HG03196 (cell line): ENCODE results near the gene PNPLA7.
"Not testable (repeated sequence)": the region's sequence is repeated elsewhere in the genome, so short reads cannot be mapped to it uniquely, and the experiment has no call there.

Source experiments
- ATAC-seq: cut with Tn5 transposase; IDR thresholded peaks from one replicate; pipeline ENCODE4 v1.9.1; 2021; ENCODE audit not compliant: unreplicated experiment

Gene PNPLA7

DNA sequence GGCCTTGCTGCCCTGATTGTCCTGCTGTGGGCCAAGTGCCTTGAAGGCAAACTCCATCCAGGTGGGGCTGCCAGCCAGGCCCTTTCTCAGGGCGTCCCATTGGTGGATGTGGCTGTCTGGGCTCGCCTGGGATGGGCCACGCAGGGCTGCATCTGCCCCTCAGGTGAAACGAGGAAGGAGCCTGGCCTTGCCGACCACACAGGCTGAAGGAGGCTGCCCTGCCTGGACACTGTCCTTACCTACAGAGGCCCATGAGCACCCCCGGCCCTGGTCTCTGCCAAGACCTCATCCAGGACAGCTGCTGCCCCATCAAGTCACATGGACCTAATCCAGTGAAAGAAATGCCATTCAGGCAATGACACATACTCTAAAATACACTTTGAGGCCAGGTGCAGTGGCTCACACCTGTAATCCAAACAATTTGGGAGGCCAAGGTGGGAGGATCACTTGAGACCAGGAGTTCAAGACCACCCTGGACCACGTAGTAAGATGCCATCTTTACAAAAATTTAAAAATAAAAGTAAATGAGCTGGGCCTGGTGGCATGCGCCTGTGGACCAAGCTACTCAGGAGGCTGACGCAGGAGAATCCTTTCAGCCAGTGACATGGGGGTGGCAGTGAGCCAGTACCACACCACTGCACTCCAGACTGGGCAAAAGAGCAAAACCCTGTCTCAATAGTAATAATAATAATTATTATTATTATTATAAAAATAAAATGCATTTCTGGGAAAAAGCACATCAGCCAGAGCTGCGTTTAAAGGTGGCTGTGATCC lies 33.9 kb downstream of the PNPLA7 start:
- ATAC-seq: no peak

DNA sequence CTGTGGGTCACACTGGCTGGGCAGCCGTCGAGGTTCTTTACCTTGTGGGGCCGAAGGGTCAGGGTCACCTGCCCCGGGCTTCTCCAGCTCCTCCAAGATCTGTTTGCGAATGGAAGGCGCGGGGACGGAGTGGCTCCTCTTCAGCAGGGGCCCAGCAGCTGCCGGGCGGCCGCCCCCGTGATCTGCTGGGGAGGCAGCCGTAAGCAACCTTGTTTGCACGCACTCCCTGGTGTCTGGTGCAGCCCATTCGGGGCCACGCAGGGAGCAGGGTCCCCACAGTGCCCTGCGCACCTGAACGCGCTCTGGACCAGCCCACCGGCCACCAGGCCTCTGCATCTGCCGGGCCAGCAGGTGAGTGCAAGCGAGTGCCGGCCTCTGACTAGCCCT lies 34.9 kb downstream of the PNPLA7 start:
- ATAC-seq: no peak

DNA sequence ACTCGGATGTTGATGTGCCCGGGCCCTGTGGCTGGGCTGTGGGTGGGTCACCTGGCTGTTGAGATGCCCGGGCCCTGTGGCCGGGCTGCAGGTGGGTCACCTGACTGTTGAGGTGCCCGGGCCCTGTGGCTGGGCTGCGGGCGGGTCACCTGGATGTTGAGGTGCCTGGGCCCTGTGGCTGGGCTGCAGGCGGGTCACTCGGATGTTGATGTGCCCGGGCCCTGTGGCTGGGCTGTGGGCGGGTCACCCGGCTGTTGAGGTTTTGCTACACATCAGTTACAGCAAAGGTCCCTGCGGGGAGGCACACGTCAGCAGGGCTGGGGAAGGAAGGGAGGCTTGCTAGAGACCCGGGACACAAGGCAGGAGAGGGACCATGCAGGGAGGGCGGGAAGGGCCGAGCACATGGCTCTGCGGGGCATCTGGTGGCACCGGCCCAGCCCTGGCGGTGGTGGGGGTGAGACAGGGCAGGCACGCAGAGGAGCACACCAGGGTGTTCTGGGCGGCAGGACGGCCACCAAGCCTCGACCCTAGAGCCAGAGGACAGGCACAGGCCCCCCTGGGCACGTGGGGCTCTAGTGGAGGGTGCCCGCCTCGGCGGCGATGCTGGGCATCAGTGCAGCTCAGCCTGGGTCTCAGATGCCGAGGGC lies 35.4 kb downstream of the PNPLA7 start:
- ATAC-seq: no peak

DNA sequence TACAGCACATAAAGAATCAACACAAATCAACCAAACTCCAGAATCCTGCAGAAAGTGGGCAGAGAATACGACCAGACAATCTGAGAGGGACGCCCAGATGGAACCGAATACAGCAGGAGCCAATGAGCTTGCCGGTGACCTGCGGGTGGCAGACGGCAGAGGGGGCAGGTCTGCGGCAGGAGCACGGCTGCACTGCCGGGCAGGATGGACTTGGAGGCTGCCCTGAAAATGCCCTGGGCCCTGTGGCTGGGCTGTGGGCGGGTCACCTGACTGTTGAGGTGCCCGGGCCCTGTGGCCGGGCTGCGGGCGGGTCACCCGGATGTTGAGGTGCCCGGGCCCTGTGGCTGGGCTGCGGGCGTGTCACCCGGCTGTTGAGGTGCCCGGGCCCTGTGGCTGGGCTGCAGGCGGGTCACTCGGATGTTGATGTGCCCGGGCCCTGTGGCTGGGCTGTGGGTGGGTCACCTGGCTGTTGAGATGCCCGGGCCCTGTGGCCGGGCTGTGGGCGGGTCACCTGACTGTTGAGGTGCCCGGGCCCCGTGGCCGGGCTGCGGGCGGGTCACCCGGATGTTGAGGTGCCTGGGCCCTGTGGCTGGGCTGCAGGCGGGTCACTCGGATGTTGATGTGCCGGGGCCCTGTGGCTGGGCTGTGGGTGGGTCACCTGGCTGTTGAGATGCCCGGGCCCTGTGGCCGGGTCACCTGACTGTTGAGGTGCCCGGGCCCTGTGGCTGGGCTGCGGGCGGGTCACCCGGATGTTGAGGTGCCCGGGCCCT lies 36.2 kb downstream of the PNPLA7 start:
- ATAC-seq: not testable (repeated sequence)

DNA sequence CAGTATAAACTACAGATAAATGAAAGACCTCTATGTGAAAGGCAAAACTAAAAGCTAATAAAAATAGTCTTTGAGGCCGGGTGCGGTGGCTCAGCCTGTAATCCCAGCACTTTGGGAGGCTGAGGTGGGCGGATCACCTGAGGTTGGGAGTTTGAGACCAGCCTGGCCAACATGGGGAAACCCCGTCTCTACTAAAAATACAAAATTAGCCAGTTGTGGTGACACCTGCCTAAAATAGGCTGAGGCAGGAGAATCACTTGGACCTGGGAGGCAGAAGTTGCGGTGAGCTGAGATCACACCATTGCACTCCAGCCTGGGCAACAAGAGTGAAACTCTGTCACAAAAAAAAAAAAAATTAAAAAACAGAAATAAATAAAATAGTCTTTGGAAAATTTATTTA lies 37.1 kb downstream of the PNPLA7 start:
- ATAC-seq: not testable (repeated sequence)

DNA sequence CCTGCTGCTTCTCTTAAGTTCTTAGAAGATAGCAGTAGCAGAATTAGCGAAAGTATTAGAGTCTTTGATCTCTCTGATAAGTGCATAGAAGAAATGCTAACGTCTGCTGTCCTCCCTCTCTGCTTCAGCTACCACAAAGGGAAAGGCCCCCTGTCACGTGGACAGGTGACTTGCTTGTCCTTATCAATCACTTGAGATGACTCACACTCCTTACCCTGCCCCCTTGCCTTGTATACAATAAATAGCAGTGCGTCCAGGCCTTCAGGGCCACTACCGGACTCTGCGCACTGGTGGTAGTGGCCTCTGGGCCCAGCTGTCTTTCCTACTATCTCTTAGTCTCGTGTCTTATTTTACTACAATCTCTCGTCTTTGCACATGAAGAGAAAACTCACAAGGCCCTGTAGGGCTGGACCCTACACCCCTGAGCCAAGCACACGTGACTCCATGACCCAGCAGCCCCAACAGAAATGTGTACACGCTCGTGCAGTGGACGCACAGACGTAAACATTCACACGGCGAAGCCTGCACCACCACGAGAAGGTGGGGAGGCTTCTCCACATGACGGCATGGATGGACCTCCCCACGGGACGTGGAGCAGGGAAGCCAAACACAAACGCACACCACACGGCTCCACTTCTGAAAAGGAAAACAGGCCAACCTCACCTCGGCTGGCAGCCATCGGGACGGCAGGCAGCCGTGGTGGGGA lies 38.3 kb downstream of the PNPLA7 start:
- ATAC-seq: no peak

DNA sequence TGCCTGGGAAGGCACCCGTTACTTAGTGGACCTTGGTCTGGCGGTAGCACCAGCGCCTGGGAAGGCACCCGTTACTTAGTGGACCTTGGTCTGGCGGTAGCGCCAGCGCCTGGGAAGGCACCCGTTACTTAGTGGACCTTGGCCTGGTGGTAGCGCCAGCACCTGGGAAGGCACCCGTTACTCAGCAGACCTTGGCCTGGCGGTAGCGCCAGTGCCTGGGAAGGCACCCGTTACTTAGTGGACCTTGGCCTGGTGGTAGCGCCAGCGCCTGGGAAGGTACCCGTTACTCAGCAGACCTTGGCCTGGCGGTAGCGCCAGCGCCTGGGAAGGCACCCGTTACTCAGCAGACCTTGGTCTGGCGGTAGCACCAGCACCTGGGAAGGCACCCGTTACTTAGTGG lies 39.1 kb downstream of the PNPLA7 start:
- not testable (repeated sequence) for ATAC-seq

DNA sequence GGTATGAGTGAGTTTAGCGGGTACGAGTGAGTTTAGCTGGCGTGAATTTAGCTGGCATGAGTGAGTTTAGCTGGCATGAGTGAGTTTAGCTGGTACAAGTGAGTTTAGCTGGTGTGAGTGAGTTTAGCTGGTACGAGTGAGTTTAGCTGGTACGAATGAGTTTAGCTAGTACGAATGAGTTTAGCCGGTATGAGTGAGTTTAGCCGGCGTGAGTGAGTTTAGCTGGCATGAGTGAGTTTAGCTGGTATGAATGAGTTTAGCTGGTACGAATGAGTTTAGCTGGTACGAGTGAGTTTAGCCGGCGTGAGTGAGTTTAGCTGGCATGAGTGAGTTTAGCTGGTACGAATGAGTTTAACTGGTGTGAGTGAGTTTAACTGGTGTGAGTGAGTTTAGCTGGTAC lies 41.0 kb downstream of the PNPLA7 start:
- ATAC-seq: no peak

DNA sequence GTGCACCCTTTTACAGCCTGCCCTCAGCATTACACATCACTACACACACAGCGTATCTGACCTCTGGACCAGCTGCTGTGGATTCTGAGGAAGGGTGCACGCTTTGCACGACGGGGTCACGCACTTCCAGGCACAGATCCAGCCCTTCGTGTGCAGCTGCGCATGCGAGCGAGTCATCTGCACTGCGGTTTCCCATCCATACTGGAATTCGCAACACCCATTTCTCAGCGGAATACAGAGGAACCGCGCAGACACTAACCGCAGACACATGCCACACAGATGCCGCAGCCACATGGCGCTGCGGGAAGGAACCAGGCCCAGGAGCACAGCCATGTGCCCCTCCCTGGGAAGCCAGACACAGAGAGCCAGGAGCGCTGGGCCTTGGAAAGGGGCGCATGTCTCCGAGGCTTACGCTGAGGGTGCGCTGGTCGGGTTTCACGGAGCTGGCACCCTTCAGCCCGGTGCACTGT lies 43.5 kb downstream of the PNPLA7 start:
- no peak for ATAC-seq

DNA sequence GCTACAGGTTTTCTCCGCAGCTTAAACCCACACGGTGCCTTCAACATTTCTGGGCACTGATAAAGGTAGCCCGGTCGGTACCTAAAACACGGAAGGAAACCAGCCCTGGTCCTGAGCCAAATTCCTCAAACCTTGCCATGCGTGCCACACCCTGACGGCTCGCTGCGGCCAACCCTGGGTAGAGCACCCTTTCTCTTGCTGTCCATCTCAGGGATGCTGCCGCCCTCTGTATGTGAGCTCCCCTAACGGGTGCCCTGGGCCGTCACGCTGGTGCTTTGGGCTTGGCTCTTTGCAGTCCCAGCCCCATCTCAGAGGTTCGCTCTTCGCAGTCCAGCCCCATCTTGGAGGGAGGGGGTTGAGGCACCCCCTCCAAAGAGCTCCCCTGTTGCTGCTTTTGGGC lies 43.9 kb downstream of the PNPLA7 start:
- no peak for ATAC-seq

DNA sequence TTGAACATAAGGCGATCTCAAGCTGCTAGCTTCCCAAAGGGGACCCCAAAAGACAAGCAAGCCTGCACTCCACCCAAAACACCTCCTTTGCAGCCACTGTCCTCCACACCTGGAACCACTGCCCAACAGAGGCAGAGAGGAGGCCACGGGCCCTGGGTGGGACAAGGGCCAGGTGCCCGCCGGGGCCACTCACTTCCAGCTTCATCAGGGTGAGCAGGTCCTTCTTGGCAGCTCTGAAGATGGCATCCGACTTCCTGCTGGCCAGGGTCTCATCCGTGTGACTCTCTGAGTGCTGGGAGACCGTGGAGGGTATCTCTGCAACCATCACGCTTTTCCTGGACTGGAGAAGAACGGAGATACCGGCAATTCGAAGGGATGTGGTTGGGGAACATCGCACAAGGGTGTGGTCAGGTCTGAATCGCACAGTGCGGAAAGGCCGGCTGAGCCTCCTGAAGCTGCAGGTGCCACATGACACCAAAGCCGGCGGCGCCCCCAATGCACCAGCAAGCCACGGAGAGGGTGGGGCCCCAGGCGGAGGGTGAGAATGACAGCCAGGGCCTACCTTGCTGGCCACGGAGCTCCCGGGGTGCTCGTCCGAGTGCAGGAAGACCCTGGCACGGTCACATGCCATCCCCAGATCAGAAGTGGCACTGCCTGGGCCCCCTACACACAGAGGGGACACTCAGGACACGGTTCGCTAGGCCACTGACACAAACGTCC lies 44.6 kb downstream of the PNPLA7 start:
- ATAC-seq: no peak

DNA sequence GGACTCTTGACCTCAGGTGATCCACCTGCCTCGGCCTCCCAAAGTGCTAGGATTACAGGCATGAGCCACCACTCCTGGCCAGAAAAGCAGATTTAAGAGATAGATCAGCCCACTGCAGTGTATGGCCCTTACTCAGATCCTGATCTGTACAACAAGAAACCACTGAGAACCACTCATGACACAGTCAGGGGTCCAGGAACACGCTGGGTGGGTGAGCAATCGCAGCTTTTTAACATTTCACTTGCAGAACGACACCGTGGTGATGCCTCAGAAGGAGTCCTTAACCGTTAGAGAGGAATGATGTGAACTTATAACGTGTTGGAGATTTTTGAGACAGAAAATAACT lies 45.8 kb downstream of the PNPLA7 start:
- no peak for ATAC-seq

DNA sequence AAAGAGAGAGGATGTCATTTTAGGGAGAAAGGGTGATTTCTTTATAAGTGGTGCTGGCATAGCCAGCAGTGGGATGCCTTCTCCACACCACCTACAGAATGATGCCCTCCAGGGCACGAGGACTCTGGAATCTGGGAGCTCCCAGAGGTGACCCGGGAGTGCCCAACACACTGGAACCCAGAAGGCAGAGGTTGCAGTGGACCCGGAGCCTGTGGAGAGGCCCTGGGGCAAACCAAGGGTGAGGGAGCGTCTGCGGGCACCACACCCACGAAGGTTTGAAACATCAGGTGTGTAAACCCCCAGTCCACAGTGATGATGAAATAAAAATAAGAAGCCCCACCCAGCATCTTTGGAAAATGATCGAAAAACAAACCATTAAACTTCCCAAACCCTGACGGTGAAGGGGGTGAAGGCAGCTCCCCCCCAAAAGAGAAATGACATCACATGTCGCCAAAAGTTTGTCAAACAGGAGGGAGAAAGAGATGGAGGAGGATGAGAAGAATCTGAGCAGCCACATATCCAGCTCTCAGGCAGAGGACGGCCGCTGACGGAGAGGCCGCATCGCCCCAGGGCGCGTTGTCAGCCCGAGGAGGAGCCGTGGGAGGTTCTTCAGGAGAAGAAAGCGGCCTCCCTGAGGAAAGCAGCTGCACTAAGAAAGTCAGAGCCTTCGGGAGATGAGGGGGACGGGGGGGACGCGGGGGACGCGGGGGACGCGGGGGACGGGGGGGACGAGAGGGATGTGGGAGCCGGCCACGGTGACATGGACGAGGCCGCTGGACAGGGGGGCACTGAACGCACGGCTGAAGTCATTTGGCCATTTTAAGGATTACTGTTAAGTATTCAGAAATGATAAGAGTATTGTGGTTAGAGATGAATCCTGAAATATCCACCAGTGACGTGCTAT lies 47.9 kb downstream of the PNPLA7 start:
- ATAC-seq: no peak

DNA sequence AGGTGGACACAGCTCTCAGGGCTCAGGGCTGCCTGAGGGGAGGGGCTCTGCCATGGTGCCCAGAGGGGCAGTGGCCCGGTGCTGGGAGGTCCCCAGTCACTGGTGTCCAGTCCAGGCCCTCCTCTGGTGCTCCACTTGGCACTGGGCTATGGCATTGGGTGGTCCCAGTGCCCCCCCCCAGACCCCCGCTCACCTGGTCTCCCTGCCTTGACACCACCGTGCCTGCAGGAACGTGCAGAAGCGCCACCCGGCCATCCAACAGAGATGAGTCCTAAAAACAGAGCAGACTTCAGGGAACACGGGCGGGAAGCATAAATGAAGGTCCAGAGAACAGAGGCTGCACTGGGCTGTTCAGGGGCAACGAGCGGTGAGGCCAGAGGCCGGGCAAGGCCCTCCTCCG lies 48.7 kb downstream of the PNPLA7 start:
- no peak for ATAC-seq

DNA sequence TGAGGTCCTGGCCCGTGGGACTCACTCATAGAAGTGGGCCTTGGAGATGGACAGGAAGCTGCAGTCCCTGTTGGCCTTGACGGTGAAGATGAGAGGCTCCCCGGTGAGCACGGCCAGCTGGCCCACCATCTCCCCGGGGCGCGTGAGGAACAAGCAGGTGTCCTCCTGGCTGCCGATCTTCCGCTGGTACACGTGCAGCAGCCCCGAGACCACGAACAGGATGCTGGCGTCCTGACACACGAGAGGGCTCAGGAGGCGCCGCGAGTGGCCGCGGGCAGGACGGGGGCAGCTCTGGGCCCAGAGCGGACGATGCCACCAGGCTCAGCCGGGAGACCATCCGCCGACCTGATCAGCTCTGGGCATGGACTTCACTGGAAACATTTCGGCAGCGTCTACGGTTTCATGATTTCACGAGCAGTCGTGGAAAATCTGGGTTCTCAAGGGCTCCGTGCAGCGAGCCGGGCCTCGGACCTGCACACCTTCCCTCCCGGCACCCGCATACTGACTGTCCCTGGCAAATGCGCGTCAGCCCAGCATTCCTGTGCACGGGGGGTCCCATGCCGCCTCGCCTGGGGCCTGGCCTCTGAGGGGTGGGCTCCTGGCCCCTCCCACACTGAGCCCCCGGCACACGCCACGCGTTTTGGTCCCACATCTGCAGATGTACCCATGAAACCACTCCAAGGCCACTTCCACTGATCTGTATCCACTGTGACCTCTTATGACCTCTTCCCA lies 49.4 kb downstream of the PNPLA7 start:
- ATAC-seq: no peak

DNA sequence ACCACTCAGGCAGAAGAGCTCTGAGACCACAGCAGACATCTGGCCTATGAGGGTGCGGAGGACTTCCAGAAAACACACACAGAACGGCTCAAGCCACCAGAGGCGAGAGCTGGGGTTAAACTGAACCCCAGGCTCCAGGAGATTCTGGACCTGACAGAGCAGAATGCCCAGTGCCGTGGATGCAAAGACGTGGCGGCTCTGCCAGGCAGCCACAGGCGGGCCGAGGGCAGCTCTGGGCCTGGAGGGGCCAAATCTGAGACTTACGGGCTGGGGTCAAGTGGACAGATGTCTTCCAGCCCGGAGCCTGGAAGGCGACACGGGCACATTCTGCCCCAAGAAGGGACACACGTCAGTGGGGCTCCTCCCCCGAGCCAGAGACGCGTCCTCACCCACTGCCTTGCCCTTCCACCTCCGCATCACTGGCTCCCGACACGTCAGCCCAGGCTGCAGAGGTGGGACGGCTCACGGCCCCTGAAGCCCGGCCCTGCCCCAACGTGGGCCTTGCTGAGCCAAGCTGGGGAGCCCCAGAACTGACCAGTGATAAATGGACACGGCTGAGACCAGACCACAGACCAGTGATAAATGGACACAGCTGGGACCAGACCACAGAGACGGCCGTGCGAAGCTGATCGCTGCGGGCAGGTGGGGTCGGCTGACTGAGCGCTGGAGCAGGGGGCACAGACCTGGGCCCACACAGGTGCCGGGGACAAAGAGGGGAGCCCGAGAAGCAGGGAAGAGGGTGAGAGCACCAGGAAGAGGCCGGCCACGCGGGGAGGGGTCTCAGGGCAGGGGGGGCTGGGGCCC lies 50.1 kb downstream of the PNPLA7 start:
- ATAC-seq: no peak

DNA sequence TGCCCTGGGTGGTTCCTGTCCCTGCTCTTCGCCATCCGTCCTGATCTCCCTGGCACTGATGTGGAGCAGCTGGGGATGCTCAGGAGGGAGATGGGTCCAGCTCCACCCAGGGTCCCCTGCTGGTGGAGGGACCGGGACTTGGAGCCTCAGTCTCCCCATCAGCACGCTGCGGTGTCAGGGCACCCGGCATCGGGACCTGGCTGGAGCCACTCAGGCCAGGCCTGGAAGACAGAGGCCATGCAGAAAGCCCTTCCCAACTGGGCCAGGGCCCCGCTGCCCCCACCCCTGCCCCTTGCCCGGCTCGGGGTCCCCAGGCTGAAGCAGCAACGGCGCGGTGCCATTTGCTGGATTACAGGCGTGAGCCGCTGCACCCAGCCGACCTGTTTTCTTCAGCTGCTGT lies 50.8 kb downstream of the PNPLA7 start:
- ATAC-seq: no peak

DNA sequence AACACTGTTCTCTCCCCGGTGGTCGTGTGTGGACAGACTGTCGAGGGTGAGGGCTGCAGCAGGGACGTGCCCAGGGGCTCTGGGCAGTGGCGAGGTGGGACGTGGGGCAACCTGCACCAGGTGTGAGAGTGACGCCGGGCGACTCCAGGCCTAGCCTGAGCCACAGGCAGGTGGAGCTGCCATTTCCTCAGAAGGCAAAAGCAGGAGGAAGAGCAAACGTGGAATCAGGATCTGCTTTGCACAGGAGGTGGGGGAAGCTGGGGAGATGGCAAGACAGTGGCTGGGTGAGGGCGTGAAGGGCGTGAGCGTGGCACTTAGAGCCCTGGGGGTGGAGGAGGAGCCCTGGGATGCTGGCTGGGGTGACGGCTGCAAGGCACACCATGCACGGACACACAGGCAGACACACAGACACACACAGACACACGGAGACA lies 51.5 kb downstream of the PNPLA7 start:
- ATAC-seq: no peak
